Measurements from ENCODE around the gene NOS2.

DNA sequence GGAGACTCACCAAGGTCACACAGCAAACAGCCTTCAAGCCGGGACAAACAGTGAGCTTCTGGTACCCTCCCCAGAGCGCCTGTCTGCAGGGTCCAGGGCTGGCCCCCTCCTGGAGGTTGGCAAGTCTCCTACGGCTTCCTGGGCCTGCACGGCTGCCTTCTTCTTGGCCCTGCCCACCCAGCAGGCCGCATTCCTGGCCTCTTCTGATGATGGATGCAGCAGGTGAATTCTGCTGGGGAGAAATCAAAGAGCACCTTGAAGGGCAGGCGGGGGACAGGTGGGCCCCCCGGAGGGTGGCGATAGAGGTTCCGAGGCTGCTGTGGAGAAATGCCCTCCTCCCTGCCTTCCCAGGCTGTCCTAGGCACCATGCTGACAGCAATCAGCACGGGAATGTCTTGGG, 3.8 kb upstream of the NOS2 start:
- TF ChIP-seq, protein P1, sequence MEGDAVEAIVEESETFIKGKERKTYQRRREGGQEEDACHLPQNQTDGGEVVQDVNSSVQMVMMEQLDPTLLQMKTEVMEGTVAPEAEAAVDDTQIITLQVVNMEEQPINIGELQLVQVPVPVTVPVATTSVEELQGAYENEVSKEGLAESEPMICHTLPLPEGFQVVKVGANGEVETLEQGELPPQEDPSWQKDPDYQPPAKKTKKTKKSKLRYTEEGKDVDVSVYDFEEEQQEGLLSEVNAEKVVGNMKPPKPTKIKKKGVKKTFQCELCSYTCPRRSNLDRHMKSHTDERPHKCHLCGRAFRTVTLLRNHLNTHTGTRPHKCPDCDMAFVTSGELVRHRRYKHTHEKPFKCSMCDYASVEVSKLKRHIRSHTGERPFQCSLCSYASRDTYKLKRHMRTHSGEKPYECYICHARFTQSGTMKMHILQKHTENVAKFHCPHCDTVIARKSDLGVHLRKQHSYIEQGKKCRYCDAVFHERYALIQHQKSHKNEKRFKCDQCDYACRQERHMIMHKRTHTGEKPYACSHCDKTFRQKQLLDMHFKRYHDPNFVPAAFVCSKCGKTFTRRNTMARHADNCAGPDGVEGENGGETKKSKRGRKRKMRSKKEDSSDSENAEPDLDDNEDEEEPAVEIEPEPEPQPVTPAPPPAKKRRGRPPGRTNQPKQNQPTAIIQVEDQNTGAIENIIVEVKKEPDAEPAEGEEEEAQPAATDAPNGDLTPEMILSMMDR (IDR thresholded peaks at IDR 0.05), result no peak
- TF ChIP-seq ZFX (IDR thresholded peaks at IDR 0.05; ENCODE audit: borderline replicate concordance), result no peak
